Heart right ventricle (tissue), 16 donors: ENCODE measurements around the gene GEMIN4. TPM values are rescaled to one million over a fixed set of nuclear protein-coding genes. Genes with fewer than 3 reads are reported as not detected.

Source experiments
- ATAC-seq, 8 donors: fragments of 200-7000 bp; cut with Tn5 transposase; one replicate each; pipeline ENCODE4 v1.9.1; 2020; ENCODE audit warnings: mild to moderate bottlenecking in 8 of 8, moderate library complexity in 8 of 8, moderate number of reproducible peaks in 1 of 8
- DNase-seq, 2 donors: peaks; one replicate each; pipeline ENCODE4 v3.0.0-alpha.2; 2020
- H3K27ac ChIP-seq, 10 donors: fragments of 200-600 bp; sonication (generic) in 2 of 10; one replicate each; pipeline versions ENCODE4 v1.5.0 to v1.8.0; 2020 to 2022; ENCODE audit warnings: mild to moderate bottlenecking in 3 of 10
- H3K27me3 ChIP-seq, 7 donors: fragments of 200-600 bp; one replicate each; pipeline ENCODE4 v1.8.0; 2021 to 2022; ENCODE audit warnings: mild to moderate bottlenecking in 2 of 7
- H3K36me3 ChIP-seq, 9 donors: fragments of 200-600 bp; sonication (generic) in 1 of 9; one replicate each; pipeline versions ENCODE4 v1.5.0 to v1.8.0; 2020 to 2022; ENCODE audit warnings: mild to moderate bottlenecking in 2 of 9
- H3K4me1 ChIP-seq, 9 donors: fragments of 200-600 bp; sonication (generic) in 1 of 9; one replicate each; pipeline versions ENCODE4 v1.5.0 to v1.8.0; 2020 to 2022; ENCODE audit warnings: mild to moderate bottlenecking in 4 of 9
- H3K4me3 ChIP-seq, 10 donors: fragments of 200-600 bp; sonication (generic) in 2 of 10; one replicate each; pipeline versions ENCODE4 v1.5.0 to v1.8.0; 2020 to 2022; ENCODE audit warnings: mild to moderate bottlenecking in 7 of 10, moderate library complexity in 2 of 10
- H3K9me3 ChIP-seq, 11 donors: fragments of 200-600 bp in 10 of 11; sonication (generic) in 2 of 11; one replicate each; pipeline versions ENCODE4 v1.5.0 to v1.8.0; 2013 to 2022; ENCODE audit warnings: mild to moderate bottlenecking in 2 of 11, control low read depth in 1 of 11, moderate library complexity in 1 of 11
- WGBS, 2 donors: extraction: QIAGEN DNeasy Blood & Tissue Kit; methylation state at CpG; one replicate each; pipeline ENCODE4 v1.1.7; 2013; ENCODE audit warnings: inconsistent platforms in 1 of 2; 5-methylcytosine and 5-hydroxymethylcytosine counted together
- intact Hi-C, 10 donors: fragments of 100-400 bp; cut with DNase I; formaldehyde crosslinking; loops; one replicate each; pipeline versions ENCODE4 v1.11.1 to v1.14.2; 2022
- polyA plus RNA-seq, 2 donors: library from polyadenylated mRNA; stranded (reverse); fragments of 200-250 nt; gene quantifications; one replicate each; pipeline ENCODE4 v1.2.3, GENCODE V29; 2013
- total RNA-seq, 10 donors: library from RNA; stranded (reverse); fragmentation: NEBNext Ultra II Directional in 3 of 10; extraction: Animal tissue kit (Norgen Biotek cat#: 25700) in 3 of 10; gene quantifications; one replicate each; pipeline versions ENCODE4 v1.2.1 to v1.2.4, GENCODE V29; 2021 to 2023
- TF ChIP-seq, protein P1 (sequence below), 9 donors: fragments of 200-600 bp; sonication (generic) in 2 of 9; IDR thresholded peaks; one replicate each; pipeline versions ENCODE4 v1.5.0 to v1.8.0; 2021 to 2022; ENCODE audit warnings: antibody characterized with exemption in 9 of 9, mild to moderate bottlenecking in 5 of 9, moderate library complexity in 1 of 9
- donor health status: Arrhythmogenic right ventricular cardiomyopathy.
- donor health status: ischemic (EF 13 %, LVEDD 7.1; RV severe dilation, severe dysfunction).
- donor health status: healthy with polysubstance abuse.
- donor health status: DM: no; HTN: yes; CAD: no.
- donor health status: DM: no; HTN: no; CAD: no.
- donor health status: ischemic (EF 25% LVEDD 6.9; RV normal size, moderate dysfunction).
- donor health status: ischemic (EF 25% LVEDD 5.7; RV mildly dilated, moderate dysfunction).
- donor health status: healthy.
- donor health status: DM: yes; HTN: yes; CAD: no.
- donor health status: Ischemic cardiomyopathy.
- donor health status: ischemic (EF 35%, LVEDD 5.7; RV mildly dilated, moderate dysfunction).
- donor health status: nonischemic (EF 11% LVEDD 7.7; RV severe dilation, severe dysfunction).
- donor health status: DM: yes; HTN: yes; CAD: no.
- donor health status: PGD.
- donor health status: ischemic (EF 29% LVEDD 5.4; RV normal size, mild dysfunction).
- donor health status: nonischemic (EF 23%, LVEDD 6.1; RV moderate dilation, normal function).

Gene GEMIN4
- total and polyA plus RNA-seq, 12 donors: 4.8 to 14.9 (median 11.2) TPM

DNA sequence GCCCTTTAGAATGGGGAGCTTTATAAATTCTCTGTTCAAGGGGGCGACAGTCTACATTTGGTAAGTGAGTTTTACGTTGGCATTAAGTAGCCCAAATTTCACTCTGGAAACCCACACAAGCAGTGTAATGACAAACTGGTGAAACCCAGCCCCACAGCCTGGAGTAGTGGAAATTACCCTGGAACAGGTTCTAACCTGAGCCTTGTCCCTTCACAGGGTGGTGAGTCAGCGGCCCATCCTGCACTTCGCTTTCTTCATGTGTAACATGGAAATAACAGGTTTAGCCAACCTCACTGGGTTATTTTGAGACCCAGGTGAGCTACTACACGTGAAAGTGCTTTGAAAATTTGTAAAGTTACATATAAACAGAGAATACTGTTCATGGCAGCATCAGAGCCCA, 23.2 kb downstream of the GEMIN4 start:
- no peak overlapping the region for H3K4me3 ChIP-seq
- no peak for DNase-seq
- intact Hi-C loops: no loop called here
- H3K27ac ChIP-seq: no peak overlapping the region
- WGBS, 2 donors: 81 to 97% methylated on average over 5 of the region's 5 CpGs
- H3K27me3 ChIP-seq: peaks cover 0 to 12% (median 0%) of the 10 kb centered on the region in 7 donors
- no peaks in the 10 kb centered on the region for H3K9me3 ChIP-seq
- H3K4me1 ChIP-seq: peaks cover 0 to 24% (median 17%) of the 10 kb centered on the region in 9 donors
- no peak for ATAC-seq
- TF ChIP-seq, protein P1, sequence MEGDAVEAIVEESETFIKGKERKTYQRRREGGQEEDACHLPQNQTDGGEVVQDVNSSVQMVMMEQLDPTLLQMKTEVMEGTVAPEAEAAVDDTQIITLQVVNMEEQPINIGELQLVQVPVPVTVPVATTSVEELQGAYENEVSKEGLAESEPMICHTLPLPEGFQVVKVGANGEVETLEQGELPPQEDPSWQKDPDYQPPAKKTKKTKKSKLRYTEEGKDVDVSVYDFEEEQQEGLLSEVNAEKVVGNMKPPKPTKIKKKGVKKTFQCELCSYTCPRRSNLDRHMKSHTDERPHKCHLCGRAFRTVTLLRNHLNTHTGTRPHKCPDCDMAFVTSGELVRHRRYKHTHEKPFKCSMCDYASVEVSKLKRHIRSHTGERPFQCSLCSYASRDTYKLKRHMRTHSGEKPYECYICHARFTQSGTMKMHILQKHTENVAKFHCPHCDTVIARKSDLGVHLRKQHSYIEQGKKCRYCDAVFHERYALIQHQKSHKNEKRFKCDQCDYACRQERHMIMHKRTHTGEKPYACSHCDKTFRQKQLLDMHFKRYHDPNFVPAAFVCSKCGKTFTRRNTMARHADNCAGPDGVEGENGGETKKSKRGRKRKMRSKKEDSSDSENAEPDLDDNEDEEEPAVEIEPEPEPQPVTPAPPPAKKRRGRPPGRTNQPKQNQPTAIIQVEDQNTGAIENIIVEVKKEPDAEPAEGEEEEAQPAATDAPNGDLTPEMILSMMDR (IDR thresholded peaks at IDR 0.05): no peak
- H3K36me3 ChIP-seq: no peaks in the 10 kb centered on the region

DNA sequence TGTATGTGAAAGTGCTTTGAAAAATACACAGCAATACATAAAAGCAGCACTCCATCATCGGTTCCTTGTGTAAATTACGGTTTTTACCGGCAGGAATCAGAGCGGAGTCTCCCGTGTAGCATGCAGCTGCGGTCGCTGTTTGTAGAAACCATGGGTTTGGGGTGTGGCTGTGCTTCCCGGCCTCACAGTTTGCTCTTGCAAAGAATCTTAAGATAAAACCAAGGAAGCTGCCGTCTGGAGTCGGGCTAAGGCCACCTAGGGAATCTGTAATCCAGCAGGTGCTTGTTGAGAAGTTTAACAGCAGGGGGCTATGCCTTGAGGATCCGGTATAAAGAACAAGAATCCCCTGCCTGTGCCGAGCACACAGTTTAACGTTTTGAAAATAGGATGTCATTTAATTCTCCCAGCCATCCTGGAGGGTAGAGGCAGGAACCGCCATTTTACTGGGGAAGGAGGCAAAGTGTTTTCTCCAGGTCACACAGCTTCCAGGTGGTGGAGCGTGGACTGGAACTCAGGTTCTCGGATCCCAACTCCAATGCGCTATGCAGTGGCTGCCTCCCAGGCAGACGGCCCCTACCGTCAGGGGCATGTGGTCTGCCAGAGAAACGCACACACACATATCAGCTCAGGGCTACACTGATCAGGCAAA, 25.7 kb downstream of the GEMIN4 start:
- intact Hi-C loops: no loop called here
- Histone ChIP-seq H3K27me3 (peaks cover 0 to 5% (median 0%) of the 10 kb centered on the region in 7 donors), H3K4me3 (no peak overlapping the region), H3K27ac (no peak overlapping the region), H3K9me3 (no peaks in the 10 kb centered on the region), H3K4me1 (peaks cover 0 to 7% (median under 1%) of the 10 kb centered on the region in 9 donors), H3K36me3 (no peaks in the 10 kb centered on the region)
- DNase-seq: no peak
- no peak for ATAC-seq
- 67 to 70% methylated on average over 20 of the region's 20 CpGs for WGBS, 2 donors
- TF ChIP-seq, protein P1 (IDR thresholded peaks at IDR 0.05): no peak

- Histone ChIP-seq H3K4me3 (no peak overlapping the region), H3K27me3 (no peaks in the 10 kb centered on the region), H3K36me3 (no peaks in the 10 kb centered on the region), H3K9me3 (no peaks in the 10 kb centered on the region), H3K27ac (no peak overlapping the region), H3K4me1 (peaks cover 0 to under 1% (median 0%) of the 10 kb centered on the region in 9 donors)
- TF ChIP-seq, protein P1 (IDR thresholded peaks at IDR 0.05): no peak
- intact Hi-C loops: no loop called here
- DNase-seq (no peak), ATAC-seq (no peak)
- WGBS, 2 donors: 83 to 85% methylated on average over 11 to 12 of the region's 12 CpGs
Measured at GRCh38 chr17:725746-726145, 26.3 kb downstream of the GEMIN4 start.

- H3K36me3 ChIP-seq: no peaks in the 10 kb centered on the region
- ATAC-seq (no peak), DNase-seq (no peak)
- no peak overlapping the region for H3K4me3 ChIP-seq
- TF ChIP-seq, protein P1 (IDR thresholded peaks at IDR 0.05): no peak
- no peaks in the 10 kb centered on the region for H3K9me3 ChIP-seq
- intact Hi-C loops: no loop called here
- 93 to 98% methylated on average over 14 of the region's 14 CpGs for WGBS, 2 donors
- H3K4me1 ChIP-seq: no peaks in the 10 kb centered on the region
- H3K27me3 ChIP-seq: no peaks in the 10 kb centered on the region
- H3K27ac ChIP-seq: no peak overlapping the region
Measured at GRCh38 chr17:725084-725483, 27.0 kb downstream of the GEMIN4 start.
